Measurements from ENCODE around the gene RGS6.

The RGS6 gene

DNA sequence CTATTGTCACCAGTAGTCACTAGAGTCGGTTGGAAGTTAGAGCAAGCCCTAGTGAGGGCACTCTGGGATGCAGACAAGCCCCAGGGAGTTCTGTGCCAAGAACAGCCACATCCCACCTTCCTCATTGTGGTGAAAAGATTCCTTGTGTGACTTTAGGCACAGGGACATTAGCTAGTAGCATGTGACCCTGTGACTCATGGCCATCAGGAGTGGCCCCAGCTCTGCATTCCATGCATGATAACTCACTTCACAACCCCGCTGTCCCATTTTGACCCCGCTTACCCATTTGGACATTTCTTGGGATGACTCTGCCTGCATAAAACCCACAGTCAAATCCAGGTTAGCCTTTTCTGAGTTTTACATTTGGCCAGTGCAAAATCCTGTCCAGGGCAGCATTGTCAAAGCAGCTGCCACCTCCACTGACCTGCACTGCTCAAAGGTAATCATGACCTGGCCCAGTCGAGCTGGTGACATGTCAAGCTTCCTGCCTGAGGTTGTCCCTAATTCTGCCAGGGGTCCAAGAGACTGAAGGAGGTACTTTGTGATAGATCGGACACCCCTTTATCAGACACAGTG lies 531.1 kb downstream of the RGS6 start:
- no peak for DNase-seq

DNA sequence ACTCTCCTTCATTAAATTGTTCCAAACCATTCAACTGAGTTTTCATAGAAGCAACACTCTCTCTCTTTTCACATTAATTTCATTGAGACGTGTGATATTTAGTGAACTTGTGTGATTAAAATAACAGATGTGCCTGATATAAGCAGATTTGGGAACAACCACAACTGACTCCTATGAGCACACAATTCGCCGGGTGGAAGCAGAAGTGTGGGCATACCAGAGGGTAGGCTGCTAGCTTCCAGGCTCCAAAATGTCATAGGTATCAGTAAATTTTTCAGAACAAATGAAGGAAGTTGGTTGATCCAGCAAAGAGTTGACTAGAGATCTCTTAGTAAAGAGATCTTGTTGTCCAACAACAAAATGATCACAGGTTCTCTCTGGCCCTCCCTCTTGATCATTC lies 532.0 kb downstream of the RGS6 start:
- no peak for DNase-seq

DNA sequence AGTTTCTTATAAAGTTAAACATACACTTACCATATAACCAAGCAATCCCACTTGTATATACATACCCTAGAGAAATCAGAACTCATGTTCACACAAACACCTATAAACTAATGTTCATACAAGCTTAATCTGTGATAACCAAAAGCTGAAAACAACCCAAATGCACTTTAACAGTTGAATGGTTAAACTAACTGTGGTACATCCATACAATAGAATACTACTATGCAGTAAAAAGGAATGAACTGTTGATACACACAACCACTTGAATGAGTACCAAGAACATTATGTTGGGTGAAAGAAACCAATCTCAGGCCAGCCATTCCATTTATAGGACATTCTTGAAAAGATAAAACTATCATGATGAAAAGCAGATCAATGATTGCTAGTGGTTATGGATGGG lies 534.1 kb downstream of the RGS6 start:
- DNase-seq, result no peak

DNA sequence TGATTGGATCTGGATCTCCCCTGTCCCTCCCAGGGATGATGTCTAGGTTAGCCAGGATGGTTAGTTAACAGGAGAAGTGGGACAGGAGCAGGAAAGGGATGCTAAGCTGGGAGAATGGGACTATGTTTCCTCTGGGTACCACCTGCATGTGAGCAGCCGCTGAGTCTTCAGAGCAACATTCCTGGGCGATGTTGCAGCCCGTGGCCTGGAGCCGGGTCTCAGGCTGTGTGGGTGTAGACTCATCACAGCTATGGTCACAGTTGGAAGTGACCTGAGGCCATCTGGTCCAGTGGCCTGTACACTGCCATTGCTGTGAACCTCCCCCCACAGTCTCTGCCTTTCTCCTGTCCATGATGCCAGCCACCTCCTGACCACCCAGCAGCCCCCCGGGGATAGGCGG lies 539.1 kb downstream of the RGS6 start:
- DNase-seq, result no peak

DNA sequence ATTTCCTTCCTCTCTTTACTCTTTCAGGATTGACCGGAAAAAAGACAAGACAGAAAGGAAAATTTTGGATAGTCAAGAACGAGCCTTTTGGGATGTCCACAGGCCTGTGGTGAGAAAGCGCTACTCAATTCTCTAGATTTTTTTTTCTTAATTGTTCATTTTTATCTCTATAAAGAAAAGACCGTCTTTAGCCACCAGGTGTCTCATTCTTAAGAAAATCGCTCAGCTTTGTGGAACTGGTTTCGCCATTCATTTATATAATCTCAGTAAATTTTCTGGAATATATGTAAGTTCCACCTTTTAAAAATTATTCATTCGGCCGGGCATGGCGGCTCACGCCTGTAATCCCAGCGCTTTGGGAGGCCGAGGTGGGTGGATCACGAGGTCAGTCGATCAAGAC lies 540.6 kb downstream of the RGS6 start:
- no peak for DNase-seq

DNA sequence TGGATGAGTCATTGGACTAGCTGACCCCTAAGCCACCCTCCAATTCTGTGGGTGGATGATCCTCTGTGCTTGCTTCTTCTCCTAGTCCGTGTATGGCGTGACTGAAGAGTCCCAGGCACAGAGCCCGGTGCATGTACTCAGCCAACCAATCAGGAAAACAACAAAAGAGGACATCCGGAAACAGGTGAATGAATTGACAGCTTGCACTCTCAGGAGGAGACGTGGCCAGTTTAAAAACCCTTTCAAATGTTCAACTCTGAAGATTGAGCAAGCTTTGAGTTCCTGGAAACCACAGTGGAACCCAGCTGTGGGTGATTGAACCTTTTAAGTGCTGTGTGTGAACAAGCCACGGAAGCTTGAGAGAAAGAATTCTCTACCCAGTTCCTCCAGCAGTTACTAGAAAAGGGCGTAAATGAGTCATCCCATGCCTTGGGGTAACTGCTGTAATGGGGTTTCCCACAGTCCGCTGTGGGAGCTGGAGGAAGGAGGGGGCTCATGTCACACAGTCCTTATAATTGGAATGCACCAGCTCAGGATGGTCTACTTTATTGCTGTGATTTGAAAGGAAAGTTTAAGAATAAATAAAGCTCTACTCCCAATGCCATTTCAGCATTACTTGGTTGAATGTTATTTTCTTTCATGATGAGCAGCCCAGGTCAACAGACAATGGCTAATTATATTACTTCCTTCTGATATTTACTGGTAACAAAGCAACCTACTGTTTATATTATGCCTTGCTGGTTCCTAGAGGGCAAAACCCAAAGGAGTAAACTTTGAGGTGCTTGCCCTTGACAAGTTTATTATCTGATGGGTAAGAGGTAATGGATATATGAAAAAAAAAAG lies 544.6 kb downstream of the RGS6 start:
- no peak for DNase-seq

DNA sequence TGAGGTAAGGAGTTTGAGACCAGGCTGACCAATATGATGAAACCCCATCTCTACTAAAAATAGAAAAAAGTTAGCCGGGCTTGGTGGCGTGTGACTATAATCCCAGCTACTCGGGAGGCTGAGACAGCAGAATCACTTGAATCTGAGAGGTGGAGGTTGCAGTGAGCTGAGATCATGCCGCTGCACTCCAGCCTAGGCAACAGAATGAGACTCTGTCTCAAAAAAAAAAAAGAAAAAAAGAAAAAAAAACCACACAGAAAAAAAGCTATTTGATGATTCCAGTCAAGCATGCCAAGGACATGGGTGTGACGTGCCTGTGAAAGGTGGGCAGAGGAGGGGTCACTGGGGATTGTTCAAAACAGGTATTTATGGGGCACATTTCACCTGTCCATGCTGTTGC lies 545.3 kb downstream of the RGS6 start:
- DNase-seq, result peak; percentile 9

DNA sequence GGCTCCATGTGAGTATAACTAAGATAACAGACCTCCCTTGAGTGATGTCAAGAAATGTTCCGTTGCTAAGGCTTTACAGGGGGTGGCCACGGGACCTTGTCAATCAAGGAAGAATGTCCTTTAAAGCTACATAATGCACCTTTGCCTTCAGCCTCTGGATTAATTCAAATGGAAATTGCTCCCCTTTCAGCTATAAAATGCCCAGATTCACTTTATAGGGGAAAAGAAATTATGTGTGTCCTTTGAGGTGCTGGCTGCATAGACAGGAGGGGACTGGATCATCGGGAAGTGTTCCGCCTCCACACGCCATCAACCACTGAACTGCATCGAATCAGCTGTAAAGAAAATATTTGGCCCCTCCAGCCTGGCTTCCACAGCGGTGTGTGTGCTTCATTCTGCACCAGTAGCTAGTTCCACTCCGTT lies 546.3 kb downstream of the RGS6 start:
- no peak for DNase-seq

DNA sequence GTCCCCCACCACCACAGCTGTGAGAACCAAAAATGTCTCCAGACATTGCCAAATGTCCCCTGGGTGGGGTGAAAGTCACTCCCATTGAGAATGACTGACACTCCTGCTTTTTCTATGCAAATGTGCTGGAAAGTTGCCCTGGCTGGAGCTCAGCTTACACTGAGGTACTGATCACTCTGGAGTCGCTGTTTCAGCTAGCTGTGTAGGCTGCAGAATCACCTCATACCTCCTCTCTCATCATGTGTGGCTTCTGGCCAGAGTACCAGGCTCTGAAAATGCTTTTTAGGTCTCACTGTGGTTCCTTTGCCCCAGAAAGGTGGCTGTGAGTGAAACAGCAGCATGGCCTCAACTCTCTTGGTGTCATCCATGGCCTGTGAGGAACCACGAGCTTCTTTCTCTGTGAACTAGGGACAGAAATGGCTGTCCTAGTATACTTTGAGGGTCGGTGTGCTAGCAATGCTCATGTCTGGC lies 547.3 kb downstream of the RGS6 start:
- peak; percentile 73 for DNase-seq

DNA sequence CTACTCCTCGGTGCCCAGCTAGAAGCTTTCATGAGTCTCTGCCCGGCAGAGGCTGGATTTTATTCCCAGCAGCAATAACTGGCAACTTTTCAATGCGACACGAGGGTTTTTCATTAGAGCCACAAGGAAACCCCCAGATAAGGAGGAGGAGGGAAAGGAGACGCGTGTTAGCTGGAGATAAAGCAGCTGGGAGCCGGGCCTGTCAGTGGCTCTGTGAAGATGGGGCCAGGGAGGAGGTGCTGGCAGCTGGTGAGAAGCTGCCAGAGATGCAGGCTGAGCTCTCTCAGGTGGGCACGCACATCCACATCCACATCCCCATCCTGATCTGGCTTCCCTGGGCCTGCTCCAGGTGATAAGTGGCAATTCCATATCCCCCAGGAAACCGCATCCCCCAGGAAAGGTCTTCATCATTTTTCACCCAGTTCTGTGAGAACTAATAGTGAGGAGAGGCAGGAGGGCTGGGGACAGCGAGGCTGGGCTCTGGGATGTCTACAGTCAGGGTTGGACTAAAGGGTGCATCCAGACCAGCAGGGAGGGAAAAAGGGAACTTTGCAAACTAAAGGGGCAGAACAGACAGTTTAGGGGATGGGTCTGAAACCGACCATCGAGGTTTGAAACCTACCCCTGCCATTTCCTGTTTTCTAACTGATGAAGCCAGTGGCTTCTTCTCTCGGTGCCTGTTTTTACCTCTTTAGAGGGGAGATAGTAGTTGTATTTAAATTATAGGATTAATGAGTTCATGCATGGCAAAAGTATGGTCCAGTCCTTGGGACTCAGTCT lies 548.4 kb downstream of the RGS6 start:
- peak; percentile 47 for DNase-seq

DNA sequence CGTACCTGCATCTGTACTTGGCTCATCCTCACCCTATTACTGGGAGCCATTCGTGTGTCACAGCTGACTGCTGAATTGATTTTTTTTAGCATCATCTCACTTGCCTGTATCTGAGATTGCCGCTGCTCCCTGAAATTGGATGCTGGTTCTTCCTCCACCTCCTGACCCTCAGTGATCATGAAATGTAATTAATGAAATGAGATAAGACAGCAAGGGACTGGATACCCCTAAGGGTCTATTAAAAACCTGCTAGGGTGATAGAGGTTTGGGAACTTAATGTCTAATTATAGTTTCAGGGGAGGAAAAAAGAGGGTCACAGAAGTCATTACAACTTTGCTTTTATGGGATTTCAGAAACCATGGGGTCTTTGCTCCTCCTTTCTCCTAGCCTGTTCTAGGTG lies 551.1 kb downstream of the RGS6 start:
- no peak for DNase-seq

DNA sequence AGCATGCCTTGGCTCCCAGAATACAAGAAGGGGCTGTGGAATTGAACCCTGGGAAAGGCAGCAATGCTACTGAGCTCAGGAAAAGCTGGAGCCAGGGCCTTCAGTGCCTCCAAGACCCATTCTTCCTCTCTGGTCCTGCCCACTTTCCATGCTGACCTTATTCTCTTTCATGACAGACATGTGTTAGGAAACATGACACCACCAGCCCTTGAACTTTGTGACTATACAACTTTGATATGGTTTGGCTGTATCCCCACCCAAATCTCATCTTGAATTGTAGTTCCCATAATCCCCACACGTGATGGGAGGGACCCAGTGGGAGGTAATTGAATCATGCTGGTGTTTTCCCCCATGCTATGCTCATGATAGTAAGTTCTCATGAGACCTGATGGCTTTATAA lies 553.5 kb downstream of the RGS6 start:
- DNase-seq, result no peak

DNA sequence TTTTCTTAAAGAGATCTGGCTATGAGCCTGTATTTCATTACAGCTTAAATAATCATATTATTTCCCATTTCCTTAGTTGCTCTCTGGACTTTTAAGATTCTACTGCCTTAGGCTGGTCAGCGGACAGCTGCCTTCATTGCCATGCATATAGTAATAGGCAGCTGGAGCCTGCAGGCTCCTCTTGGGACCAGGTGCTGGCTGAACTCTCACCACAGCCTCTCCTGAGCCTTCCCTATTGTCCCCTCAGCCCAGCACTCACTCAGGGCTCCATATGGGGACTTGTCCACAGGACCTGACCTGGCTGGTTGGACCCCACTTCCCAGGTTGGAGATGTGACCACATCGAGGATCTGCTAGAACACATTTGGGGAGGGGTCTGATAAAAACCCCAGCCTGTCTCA lies 556.3 kb downstream of the RGS6 start:
- no peak for DNase-seq

DNA sequence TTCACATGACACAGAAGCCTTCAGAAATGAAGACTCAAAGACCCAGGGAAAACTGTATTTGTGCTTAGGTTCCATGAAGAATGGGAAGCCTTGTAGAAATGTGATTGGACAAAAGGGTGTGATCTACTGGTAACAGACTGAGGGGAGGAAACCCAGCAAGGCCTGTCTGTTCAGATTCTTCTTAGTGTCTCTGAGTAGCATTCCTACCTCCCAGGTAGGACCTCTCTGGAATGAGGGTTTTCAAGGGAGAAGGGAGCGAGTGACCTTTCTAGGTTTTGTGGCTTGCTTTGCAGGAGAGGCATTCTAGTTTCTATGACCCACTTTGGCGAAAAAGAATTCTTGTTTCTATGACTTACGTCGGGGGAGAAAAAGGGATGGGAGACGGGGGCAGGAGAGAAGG lies 560.0 kb downstream of the RGS6 start:
- no peak for DNase-seq

DNA sequence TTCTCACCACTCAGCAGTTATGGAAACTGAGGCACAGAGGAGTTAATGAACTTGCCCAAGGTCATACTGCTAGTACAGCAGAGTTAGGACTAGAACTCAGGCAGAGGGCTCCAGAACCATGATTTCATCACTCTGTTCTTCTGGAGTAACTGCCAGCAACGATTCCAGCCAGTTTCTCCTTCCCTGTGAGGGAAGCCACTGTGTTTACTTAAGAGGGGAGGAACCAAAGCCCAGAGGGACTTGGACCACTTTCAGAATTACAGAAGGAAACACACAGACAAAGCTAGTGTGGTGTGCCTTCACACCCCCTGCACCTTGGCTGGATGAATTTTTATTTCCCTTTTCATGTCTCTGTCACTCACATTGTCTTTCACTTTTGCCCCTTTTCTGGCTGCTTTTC lies 563.4 kb downstream of the RGS6 start:
- DNase-seq, result no peak

DNA sequence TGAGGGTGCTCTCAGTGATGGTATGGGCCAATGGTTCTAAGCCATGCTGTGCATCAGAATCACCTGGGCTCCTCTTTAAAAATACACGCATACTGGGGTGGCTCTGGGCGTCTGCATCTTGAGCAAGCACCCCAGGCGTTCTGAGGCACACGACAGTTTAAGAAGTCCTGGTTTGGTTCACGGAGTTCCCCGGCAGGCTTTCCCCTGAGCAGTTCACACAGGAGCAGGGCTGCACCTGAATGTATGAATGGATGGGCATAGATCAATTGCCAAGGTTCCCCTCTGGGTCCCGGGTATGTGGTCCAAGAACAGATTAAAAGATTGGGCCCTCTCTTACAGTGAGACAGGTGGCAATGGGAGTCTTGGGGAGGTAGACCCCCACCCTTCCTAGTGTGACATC lies 566.4 kb downstream of the RGS6 start:
- no peak for DNase-seq

DNA sequence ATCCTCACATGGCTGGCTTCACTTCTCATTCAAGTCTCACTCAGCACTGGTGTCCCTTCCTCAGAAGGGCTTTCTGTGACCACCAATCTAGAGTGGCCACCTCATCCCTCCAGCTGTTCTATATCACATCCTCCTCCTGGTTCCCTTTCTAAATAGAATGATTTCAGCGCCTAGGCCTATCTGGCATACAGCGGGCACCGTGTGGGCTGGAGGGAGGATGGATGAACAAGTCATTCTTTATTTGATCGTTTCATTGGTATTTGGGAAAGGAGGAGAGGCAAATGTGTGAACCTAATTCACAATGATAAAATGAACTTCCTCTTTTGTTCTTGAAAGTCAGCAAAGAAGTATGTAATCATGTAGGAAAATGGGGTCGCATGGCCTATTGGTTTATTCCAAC lies 567.5 kb downstream of the RGS6 start:
- DNase-seq, result no peak

DNA sequence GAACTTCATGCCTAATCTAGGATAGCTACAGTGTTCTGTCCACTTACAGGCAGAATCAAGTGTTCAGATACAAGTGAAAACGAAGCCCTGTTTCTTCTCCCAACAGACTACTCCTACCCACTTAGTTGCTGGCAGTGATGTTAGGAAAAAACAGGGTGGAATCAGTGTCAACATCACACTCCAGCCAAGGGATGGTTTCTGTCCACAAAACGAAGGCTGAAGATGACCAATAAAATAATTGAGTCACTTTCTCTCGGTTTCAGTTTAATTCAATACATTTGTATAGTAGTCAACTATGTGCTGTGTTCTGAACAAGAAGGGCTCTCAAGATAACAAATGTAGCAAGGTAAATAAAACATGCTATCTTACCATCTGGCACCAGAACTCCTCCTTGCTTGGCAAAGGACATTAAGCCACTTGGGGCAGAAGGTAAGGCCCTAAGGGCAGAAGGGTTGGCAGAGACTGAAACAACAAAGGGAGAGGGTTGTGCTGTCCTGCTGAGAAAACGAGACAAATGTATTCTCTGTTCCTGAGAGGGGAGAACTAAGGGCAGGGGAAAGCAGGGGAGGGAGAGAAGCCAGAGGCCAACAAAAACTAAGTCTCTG lies 568.1 kb downstream of the RGS6 start:
- DNase-seq, result peak; percentile 35

DNA sequence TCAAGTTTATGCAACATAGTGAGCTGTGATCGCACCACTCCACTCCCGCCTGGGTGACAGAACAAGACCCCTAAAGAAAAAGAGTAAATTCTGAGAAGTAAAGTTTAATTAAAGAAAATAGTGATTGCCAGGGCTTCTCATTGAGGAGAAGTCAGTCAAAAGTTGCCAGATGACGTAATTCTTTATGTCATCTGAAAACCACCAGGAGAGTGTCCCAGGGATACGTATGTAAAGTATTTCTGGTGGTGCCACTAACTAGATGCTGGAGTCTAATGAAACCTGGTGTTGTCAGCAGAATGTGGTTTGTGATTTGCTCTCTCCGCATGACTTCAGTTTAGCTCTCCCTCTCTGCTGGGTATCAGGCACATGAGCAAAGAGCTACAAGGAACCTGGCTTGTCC lies 569.2 kb downstream of the RGS6 start:
- DNase-seq, result no peak

DNA sequence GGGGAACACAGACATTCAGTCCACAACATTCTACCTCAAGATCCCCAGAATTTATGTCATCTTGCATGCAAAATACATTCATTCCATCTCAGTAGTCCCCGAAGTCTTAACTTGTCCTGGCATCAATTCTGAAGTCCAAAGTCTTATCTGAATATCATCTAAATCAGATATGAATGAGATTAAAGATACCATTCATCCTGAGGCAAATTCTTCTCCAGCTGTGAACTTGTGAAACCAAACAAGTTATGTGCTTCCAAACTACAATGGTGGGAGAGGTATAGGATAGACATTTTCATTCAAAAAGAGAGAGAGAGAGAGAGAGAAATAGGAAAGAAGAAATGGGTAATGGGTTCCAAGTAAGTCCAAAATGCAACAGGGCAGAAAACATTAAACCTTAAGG lies 571.0 kb downstream of the RGS6 start:
- no peak for DNase-seq

DNA sequence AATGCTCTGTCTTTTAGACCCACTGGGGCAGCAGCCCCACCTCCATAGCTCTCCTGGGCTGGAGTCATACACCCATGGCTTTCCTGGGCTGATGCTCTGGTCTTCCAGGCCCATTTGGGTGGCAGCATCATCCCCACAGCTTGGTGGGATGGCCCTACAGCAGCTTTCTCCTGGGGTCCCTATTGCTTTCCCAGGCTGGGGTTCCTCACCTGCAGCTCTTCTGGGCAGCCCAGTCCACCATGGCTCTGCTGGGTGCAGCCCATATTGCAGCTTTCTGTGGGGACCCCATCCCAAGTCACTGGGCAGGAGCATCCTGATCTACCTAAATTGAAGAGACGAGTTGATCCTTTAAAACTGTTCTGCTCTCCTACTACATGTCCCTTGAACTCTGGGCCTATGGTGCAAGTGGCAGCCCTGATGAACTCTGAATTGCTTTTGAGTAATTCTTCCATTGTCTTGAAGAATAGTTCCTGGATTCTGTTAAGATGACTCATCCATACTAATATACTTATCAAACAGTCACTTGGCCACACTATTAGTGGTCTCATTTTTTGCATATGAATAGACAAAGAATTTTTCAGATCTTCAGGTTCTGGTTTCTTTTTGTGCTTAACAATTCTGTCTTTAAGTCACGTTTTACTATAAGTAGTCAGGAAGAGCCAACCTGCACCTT lies 571.6 kb downstream of the RGS6 start:
- DNase-seq, result no peak

DNA sequence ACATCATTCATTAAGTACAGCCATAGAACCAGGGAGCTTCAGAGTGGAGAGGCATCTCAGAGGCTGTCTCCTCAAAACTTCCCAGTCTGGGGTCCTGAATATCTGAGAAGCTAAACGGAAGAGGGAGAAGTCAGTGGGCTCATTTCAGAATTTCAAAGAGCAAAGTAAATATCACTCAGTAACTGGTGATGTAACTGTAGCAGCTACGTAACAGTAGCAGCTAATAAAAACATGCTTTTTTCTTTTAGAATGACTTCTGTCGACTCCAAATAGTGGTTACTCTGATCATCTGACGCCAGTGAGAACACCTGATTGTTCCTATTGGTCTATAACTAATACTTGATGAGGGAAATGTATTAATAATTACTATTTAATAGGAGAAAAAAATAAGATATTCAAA lies 578.3 kb downstream of the RGS6 start:
- no peak for DNase-seq

DNA sequence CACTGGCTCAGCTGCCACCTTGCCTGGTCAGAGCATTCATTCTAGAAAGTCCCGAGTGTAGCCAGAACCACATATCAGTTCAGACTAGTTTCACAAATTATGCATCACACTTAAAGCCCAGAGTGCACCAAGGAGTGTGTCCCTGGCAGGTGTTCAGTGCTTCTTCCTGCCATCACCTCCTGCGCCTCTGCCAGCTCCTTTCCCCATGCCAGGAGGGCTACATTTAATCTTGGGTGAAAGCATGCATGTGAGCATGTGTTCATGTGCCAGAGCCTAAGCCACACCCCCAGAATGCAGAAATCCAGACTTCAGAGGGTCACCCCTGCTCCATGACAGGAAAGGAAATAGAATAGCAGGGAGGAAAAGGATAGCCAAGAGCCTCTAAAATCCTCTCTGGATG lies 580.1 kb downstream of the RGS6 start:
- no peak for DNase-seq

All from NCI-H2171 treated with DMSO at 0.1 percent for 48 hours (cell line).